OCI-LY7 (cell line): ENCODE results near the gene CNIH2.

Experiments used
- EZH2phosphoT487 ChIP-seq: fragments of 200-600 bp; sonication (generic); IDR thresholded peaks from 2 replicates; pipeline ENCODE4 v1.6.1; 2018; ENCODE audit warnings: low read depth, borderline replicate concordance, mild to moderate bottlenecking, mixed run types, antibody characterized with exemption, low read length, moderate library complexity, mixed read lengths
- TF ChIP-seq, protein P1 (sequence below): fragments of 200-600 bp; sonication (generic); conservative IDR thresholded peaks from 2 replicates; pipeline ENCODE4 v1.5.1; 2014; ENCODE audit warnings: mild to moderate bottlenecking, antibody characterized with exemption, low read length, moderate library complexity, mixed read lengths

DNA sequence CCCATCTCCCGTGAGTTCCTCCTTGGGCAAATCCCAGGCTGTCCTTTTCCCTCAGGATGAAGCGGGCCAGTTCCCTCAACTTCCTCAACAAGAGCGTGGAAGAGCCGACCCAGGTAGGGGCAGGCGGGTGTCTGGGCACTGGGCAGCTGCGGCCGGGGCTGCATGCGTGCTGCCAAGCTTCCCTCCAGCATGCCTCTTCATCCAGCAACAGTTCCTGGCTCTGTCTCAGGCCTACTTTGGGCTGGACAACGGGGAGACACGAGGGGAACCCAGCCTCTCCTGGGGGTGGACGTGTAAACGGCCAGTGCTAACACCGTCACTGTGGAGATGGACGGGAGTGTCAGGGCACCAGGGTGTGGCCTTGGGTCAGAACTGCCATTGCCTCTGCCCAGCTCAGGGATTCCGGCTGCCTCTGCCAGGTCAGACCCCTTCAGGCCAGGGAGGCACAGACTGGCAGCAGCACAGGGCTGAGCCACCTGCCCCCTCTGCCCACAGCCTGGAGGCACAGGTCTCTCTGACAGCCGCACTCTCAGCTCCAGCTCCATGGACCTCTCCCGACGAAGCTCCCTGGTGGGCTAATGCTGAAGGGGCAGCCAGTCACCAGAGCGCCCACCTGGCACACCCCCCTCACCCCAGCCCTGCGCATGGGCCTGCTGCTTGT is 11.5 kb upstream of the CNIH2 start:
- TF ChIP-seq, protein P1, sequence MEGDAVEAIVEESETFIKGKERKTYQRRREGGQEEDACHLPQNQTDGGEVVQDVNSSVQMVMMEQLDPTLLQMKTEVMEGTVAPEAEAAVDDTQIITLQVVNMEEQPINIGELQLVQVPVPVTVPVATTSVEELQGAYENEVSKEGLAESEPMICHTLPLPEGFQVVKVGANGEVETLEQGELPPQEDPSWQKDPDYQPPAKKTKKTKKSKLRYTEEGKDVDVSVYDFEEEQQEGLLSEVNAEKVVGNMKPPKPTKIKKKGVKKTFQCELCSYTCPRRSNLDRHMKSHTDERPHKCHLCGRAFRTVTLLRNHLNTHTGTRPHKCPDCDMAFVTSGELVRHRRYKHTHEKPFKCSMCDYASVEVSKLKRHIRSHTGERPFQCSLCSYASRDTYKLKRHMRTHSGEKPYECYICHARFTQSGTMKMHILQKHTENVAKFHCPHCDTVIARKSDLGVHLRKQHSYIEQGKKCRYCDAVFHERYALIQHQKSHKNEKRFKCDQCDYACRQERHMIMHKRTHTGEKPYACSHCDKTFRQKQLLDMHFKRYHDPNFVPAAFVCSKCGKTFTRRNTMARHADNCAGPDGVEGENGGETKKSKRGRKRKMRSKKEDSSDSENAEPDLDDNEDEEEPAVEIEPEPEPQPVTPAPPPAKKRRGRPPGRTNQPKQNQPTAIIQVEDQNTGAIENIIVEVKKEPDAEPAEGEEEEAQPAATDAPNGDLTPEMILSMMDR: no peak
- TF ChIP-seq EZH2phosphoT487: no peak
